ENCODE results near the gene DHRS2.

- TF ChIP-seq CTCF (IDR thresholded peaks at IDR 0.05) = no peak
- no peak for TF ChIP-seq POLR2A (IDR thresholded peaks at IDR 0.05; ENCODE audit: low read depth)
- TF ChIP-seq POLR2AphosphoS5 (IDR thresholded peaks at IDR 0.05) = no peak
Observed at GRCh38 chr14:23604675-23605170, 31.4 kb upstream of the DHRS2 start.
